H9 (cell line): Measurements from ENCODE around the gene IQCC. TPM values are rescaled to one million over a fixed set of nuclear protein-coding genes. Genes with fewer than 3 reads are reported as not detected.

Experiments used
- DNase-seq: peaks from one replicate; pipeline ENCODE4 v3.0.0-alpha.2; 2017
- H2AFZ ChIP-seq: one replicate; pipeline ENCODE4 v1.6.1; 2013; ENCODE audit warnings: mild to moderate bottlenecking, low read length, control low read depth, moderate library complexity
- H2AK5ac ChIP-seq: 2 replicates; pipeline ENCODE4 v1.6.1; 2013; ENCODE audit warnings: low read length, control low read depth, mixed read lengths; ENCODE audit not compliant: insufficient read length
- H2BK120ac ChIP-seq: one replicate; pipeline ENCODE4 v1.6.1; 2013; ENCODE audit warnings: low read depth, mild to moderate bottlenecking, low read length, control low read depth, inconsistent platforms; ENCODE audit not compliant: poor library complexity, severe bottlenecking
- H2BK12ac ChIP-seq: 2 replicates; pipeline ENCODE4 v1.6.1; 2013; ENCODE audit warnings: low read length, control low read depth, mixed read lengths, low read depth; ENCODE audit not compliant: insufficient read length
- H2BK15ac ChIP-seq: 2 replicates; pipeline ENCODE4 v1.6.1; 2013; ENCODE audit warnings: low read depth, low read length, control low read depth
- H2BK20ac ChIP-seq: one replicate; pipeline ENCODE4 v1.6.1; 2013; ENCODE audit warnings: low read depth, mild to moderate bottlenecking, low read length, control low read depth, inconsistent platforms; ENCODE audit not compliant: poor library complexity, severe bottlenecking
- H2BK5ac ChIP-seq: 2 replicates; pipeline ENCODE4 v1.6.1; 2013; ENCODE audit warnings: low read length, control low read depth, mixed read lengths; ENCODE audit not compliant: insufficient read length
- H3K14ac ChIP-seq: 2 replicates; pipeline ENCODE4 v1.6.1; 2013; ENCODE audit warnings: low read length, control low read depth; ENCODE audit not compliant: insufficient read depth
- H3K18ac ChIP-seq: 2 replicates; pipeline ENCODE4 v1.6.1; 2013; ENCODE audit warnings: low read depth, mild to moderate bottlenecking, mixed read lengths, low read length, control low read depth; ENCODE audit not compliant: insufficient read length
- H3K23ac ChIP-seq: 2 replicates; pipeline ENCODE4 v1.6.1; 2013; ENCODE audit warnings: low read length, control low read depth, mixed read lengths, low read depth; ENCODE audit not compliant: insufficient read length
- H3K23me2 ChIP-seq: 2 replicates; pipeline ENCODE4 v1.6.1; 2013; ENCODE audit warnings: low read depth, mild to moderate bottlenecking, mixed read lengths, low read length, control low read depth; ENCODE audit not compliant: insufficient read length, poor library complexity, severe bottlenecking
- H3K27ac ChIP-seq: 2 replicates; pipeline ENCODE4 v1.5.1; 2013; ENCODE audit warnings: low read length, control low read depth, mixed read lengths, low read depth; ENCODE audit not compliant: insufficient read length
- H3K27me3 ChIP-seq: 2 replicates; pipeline ENCODE4 v1.6.1; 2013; ENCODE audit warnings: low read length, control low read depth, inconsistent platforms; ENCODE audit not compliant: insufficient read depth
- H3K4ac ChIP-seq: 2 replicates; pipeline ENCODE4 v1.6.1; 2013; ENCODE audit warnings: low read depth, mild to moderate bottlenecking, control low read depth, inconsistent platforms, low read length, moderate library complexity
- H3K4me1 ChIP-seq: 2 replicates; pipeline ENCODE4 v1.6.1; 2013; ENCODE audit warnings: low read length, control low read depth, inconsistent platforms; ENCODE audit not compliant: insufficient read depth
- H3K4me2 ChIP-seq: 2 replicates; pipeline ENCODE4 v1.6.1; 2013; ENCODE audit warnings: low read length, control low read depth, mixed read lengths; ENCODE audit not compliant: insufficient read length, insufficient read depth
- H3K56ac ChIP-seq: 2 replicates; pipeline ENCODE4 v1.6.1; 2013; ENCODE audit warnings: low read depth, mild to moderate bottlenecking, mixed read lengths, low read length, control low read depth; ENCODE audit not compliant: insufficient read length
- H3K79me1 ChIP-seq: 2 replicates; pipeline ENCODE4 v1.6.1; 2013; ENCODE audit warnings: low read depth, mild to moderate bottlenecking, moderate library complexity, low read length, control low read depth, inconsistent platforms; ENCODE audit not compliant: insufficient read depth, poor library complexity, severe bottlenecking
- H3K79me2 ChIP-seq: 2 replicates; pipeline ENCODE4 v1.6.1; 2013; ENCODE audit warnings: low read length, control low read depth, inconsistent platforms; ENCODE audit not compliant: insufficient read depth
- H3K9ac ChIP-seq: 2 replicates; pipeline ENCODE4 v1.6.1; 2013; ENCODE audit warnings: low read length, control low read depth, mixed read lengths; ENCODE audit not compliant: insufficient read length; ENCODE audit errors: extremely low read depth
- H3K9me3 ChIP-seq: one replicate; pipeline ENCODE4 v1.6.1; 2013; ENCODE audit warnings: low read depth, low read length, inconsistent platforms; ENCODE audit not compliant: control insufficient read depth
- H3T11ph ChIP-seq: one replicate; pipeline ENCODE4 v1.6.1; 2013; ENCODE audit warnings: mild to moderate bottlenecking, low read length, control low read depth, inconsistent platforms
- H4K20me1 ChIP-seq: one replicate; pipeline ENCODE4 v1.6.1; 2013; ENCODE audit not compliant: control insufficient read depth, insufficient read length, insufficient read depth
- H4K5ac ChIP-seq: 2 replicates; pipeline ENCODE4 v1.6.1; 2013; ENCODE audit warnings: low read depth, mild to moderate bottlenecking, mixed read lengths, low read length, control low read depth; ENCODE audit not compliant: insufficient read length
- H4K8ac ChIP-seq: replicated peaks from 2 replicates; pipeline ENCODE4 v1.6.1; 2013; ENCODE audit warnings: low read length, control low read depth, mixed read lengths, low read depth; ENCODE audit not compliant: insufficient read length
- H4K91ac ChIP-seq: 2 replicates; pipeline ENCODE4 v1.6.1; 2013; ENCODE audit warnings: low read depth, mild to moderate bottlenecking, moderate library complexity, mixed read lengths, low read length, control low read depth; ENCODE audit not compliant: insufficient read length
- H3K27ac Mint-ChIP-seq, 3 experiments: 2 replicates in 2 of 3; 3 replicates in 1 of 3; pipeline ENCODE4 v1.8.0; 2020 to 2021; ENCODE audit warnings: mixed read lengths in 3 of 3, mild to moderate bottlenecking in 1 of 3, moderate library complexity in 1 of 3
- H3K27me3 Mint-ChIP-seq: 2 replicates; pipeline ENCODE4 v1.8.0; 2021; ENCODE audit warnings: low read depth, mild to moderate bottlenecking, moderate library complexity, mixed read lengths
- H3K36me3 Mint-ChIP-seq, 3 experiments: 2 replicates in 2 of 3; 3 replicates in 1 of 3; pipeline ENCODE4 v1.8.0; 2020 to 2021; ENCODE audit warnings: low read depth in 3 of 3, mixed read lengths in 3 of 3; ENCODE audit not compliant: insufficient read depth in 1 of 3
- H3K4me1 Mint-ChIP-seq, 2 experiments: 2 replicates each; pipeline ENCODE4 v1.8.0; 2020; ENCODE audit warnings: mixed read lengths in 2 of 2
- H3K4me3 Mint-ChIP-seq, 2 experiments: 2 replicates in 1 of 2; 3 replicates in 1 of 2; pipeline ENCODE4 v1.8.0; 2020 to 2021; ENCODE audit warnings: mild to moderate bottlenecking in 2 of 2, mixed read lengths in 2 of 2, moderate library complexity in 1 of 2
- H3K9me3 Mint-ChIP-seq, 2 experiments: 2 replicates in 1 of 2; 3 replicates in 1 of 2; pipeline ENCODE4 v1.8.0; 2020; ENCODE audit warnings: mild to moderate bottlenecking in 2 of 2, mixed read lengths in 2 of 2, moderate library complexity in 1 of 2
- WGBS: extraction: QIAGEN DNeasy Blood & Tissue Kit; methylation state at CpG from one replicate; pipeline ENCODE4 v1.1.7; 2013; ENCODE audit warnings: missing lambda C conversion rate, low lambda C conversion rate, mixed read lengths; ENCODE audit not compliant: insufficient read length; ENCODE audit errors: extremely low coverage; 5-methylcytosine and 5-hydroxymethylcytosine counted together
- long read RNA-seq: library from polyadenylated mRNA; unstranded; transcript quantifications from one replicate; pipeline ENCODE4 v2.0.0, GENCODE V29; 2020
- total RNA-seq: library from RNA; stranded (reverse); gene quantifications from 2 replicates; pipeline ENCODE4 v1.2.1, GENCODE V29; 2021
- TF ChIP-seq, protein P1 (sequence below): fragments of 200-600 bp; sonication (generic); conservative IDR thresholded peaks from 3 replicates; pipeline ENCODE4 v1.8.0; 2021; ENCODE audit warnings: antibody characterized with exemption, mild to moderate bottlenecking

The IQCC gene
- 5.1 and 5.3 TPM in 2 replicates for total RNA-seq
- long read RNA-seq, transcript IQCC-201 (5 exons, 2,027 nt), result major isoform, 34 of 49 reads
- long read RNA-seq, partial matches to known transcripts, result 5 of 49 reads
- long read RNA-seq, other reads (novel, unspliced or antisense), result 7 of 49 reads

GRCh38 chr1:32205401-32206370 is at the start of gene IQCC:
TSS of gene IQCC (plus strand) at chr1:32205671. CDS start at chr1:32205682, 11 bp downstream.
- H3K23me2 ChIP-seq, result peaks cover 10% of the 10 kb centered on the region
- no CpG with 5 or more reads among the region's 77 CpGs for WGBS

More at GRCh38 chr1:32205401-32206370, at the start of gene IQCC:
- H4K91ac ChIP-seq, result no peak within 1 kb of the TSS
- peak within 1 kb of the TSS; percentile 92 to 96 for H3K4me3 Mint-ChIP-seq
- H2BK12ac ChIP-seq, result no peak within 1 kb of the TSS
- no peaks in the 10 kb centered on the region for H3K9me3 Mint-ChIP-seq
- H2AK5ac ChIP-seq, result no peak within 1 kb of the TSS
- no peak within 1 kb of the TSS for H3K23ac ChIP-seq
- no peak within 1 kb of the TSS for H3K56ac ChIP-seq
- H2BK5ac ChIP-seq, result no peak within 1 kb of the TSS
- H3K27me3 ChIP-seq, result no peaks in the 10 kb centered on the region; the same call in 1 of the 2 replicates
- peak within 1 kb of the TSS in 2 of 3 experiments; percentile 44 to 96; a peak in 4 of 7 replicates for H3K27ac Mint-ChIP-seq
- H3K18ac ChIP-seq, result peak within 1 kb of the TSS; percentile 18
- no peak within 1 kb of the TSS for H2BK15ac ChIP-seq
- no peak within 1 kb of the TSS for H4K5ac ChIP-seq
- no peaks in the 10 kb centered on the region for H3K79me2 ChIP-seq
- peak within 1 kb of the TSS; percentile 58 for H3K4me2 ChIP-seq
- no peak within 1 kb of the TSS for H2BK120ac ChIP-seq
- H3K14ac ChIP-seq, result peak within 1 kb of the TSS; percentile 21; the same call in 1 of the 2 replicates
- peak within 1 kb of the TSS; percentile 45 for H3K9ac ChIP-seq
- no peak within 1 kb of the TSS for H2BK20ac ChIP-seq
- no peaks in the 10 kb centered on the region for H4K20me1 ChIP-seq
- no peaks in the 10 kb centered on the region for H3K9me3 ChIP-seq
- peaks cover 19 to 24% of the 10 kb centered on the region in 2 experiments for H3K4me1 Mint-ChIP-seq
- TF ChIP-seq, protein P1, sequence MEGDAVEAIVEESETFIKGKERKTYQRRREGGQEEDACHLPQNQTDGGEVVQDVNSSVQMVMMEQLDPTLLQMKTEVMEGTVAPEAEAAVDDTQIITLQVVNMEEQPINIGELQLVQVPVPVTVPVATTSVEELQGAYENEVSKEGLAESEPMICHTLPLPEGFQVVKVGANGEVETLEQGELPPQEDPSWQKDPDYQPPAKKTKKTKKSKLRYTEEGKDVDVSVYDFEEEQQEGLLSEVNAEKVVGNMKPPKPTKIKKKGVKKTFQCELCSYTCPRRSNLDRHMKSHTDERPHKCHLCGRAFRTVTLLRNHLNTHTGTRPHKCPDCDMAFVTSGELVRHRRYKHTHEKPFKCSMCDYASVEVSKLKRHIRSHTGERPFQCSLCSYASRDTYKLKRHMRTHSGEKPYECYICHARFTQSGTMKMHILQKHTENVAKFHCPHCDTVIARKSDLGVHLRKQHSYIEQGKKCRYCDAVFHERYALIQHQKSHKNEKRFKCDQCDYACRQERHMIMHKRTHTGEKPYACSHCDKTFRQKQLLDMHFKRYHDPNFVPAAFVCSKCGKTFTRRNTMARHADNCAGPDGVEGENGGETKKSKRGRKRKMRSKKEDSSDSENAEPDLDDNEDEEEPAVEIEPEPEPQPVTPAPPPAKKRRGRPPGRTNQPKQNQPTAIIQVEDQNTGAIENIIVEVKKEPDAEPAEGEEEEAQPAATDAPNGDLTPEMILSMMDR, result peak; percentile 51
- H2AFZ ChIP-seq, result no peak within 1 kb of the TSS
- no peaks in the 10 kb centered on the region for H3K79me1 ChIP-seq
- no peak within 1 kb of the TSS for H4K8ac ChIP-seq
- peaks cover 4% of the 10 kb centered on the region; the same call in 1 of the 2 replicates for H3K4me1 ChIP-seq
- H3T11ph ChIP-seq, result no peak within 1 kb of the TSS
- no peak within 1 kb of the TSS for H3K4ac ChIP-seq
- H3K36me3 Mint-ChIP-seq, result peaks cover 0 to 14% (median 11%) of the 10 kb centered on the region in 3 experiments; a peak in 5 of 7 replicates
- peak; percentile 94 for DNase-seq
- no peak within 1 kb of the TSS for H3K27ac ChIP-seq
- peaks cover 14% of the 10 kb centered on the region for H3K27me3 Mint-ChIP-seq
